WERI-Rb-1 (cell line): ENCODE measurements around the gene TSGA10IP.
A peak's percentile ranks its signal among the peaks of the same experiment; 100 is the strongest.

Experiments
- DNase-seq: peaks from one replicate; pipeline ENCODE4 v3.0.0-alpha.2; 2020
- H3K27ac ChIP-seq: fragments of 250-450 bp; sonication (Bioruptor Pico); 2 replicates; pipeline ENCODE4 v1.5.1; 2020; ENCODE audit warnings: mild to moderate bottlenecking, moderate library complexity
- H3K27me3 ChIP-seq: fragments of 250-450 bp; sonication (Bioruptor Pico); 2 replicates; pipeline ENCODE4 v1.5.1; 2021; ENCODE audit warnings: mild to moderate bottlenecking, low read depth, moderate library complexity; ENCODE audit not compliant: insufficient read depth, severe bottlenecking
- H3K36me3 ChIP-seq: fragments of 250-450 bp; sonication (Bioruptor Pico); 2 replicates; pipeline ENCODE4 v1.5.1; 2020; ENCODE audit warnings: mild to moderate bottlenecking, moderate library complexity
- H3K4me3 ChIP-seq: 2 replicates; pipeline ENCODE4 v1.5.1; 2011; ENCODE audit warnings: low read depth, mild to moderate bottlenecking, control low read depth, low read length
- H3K9me3 ChIP-seq: fragments of 250-450 bp; sonication (Bioruptor Pico); 2 replicates; pipeline ENCODE4 v1.5.1; 2021; ENCODE audit warnings: mild to moderate bottlenecking, moderate library complexity; ENCODE audit not compliant: severe bottlenecking
- CTCF ChIP-seq: IDR thresholded peaks from 2 replicates; pipeline ENCODE4 v1.5.1; 2011; ENCODE audit warnings: low read depth, mild to moderate bottlenecking, control low read depth, inconsistent platforms, low read length

The TSGA10IP gene

GRCh38 chr11:66006134-66006890, 61.0 kb downstream of the TSGA10IP start:
- no peak for DNase-seq
- H3K9me3 ChIP-seq = no peaks in the 10 kb centered on the region
- no peak overlapping the region for H3K4me3 ChIP-seq
- H3K27ac ChIP-seq = peak overlapping the region; percentile 71
- TF ChIP-seq CTCF = no peak
- H3K36me3 ChIP-seq = peaks cover 22% of the 10 kb centered on the region
- H3K27me3 ChIP-seq = no peaks in the 10 kb centered on the region

- Histone ChIP-seq H3K27ac (peak overlapping the region; percentile 71), H3K36me3 (peaks cover 22% of the 10 kb centered on the region), H3K9me3 (no peaks in the 10 kb centered on the region), H3K4me3 (peak overlapping the region; percentile 22; the same call in 1 of the 2 replicates), H3K27me3 (no peaks in the 10 kb centered on the region)
- no peak for DNase-seq
- no peak for TF ChIP-seq CTCF
These were observed 61.6 kb downstream of the TSGA10IP start for GRCh38 chr11:66006891-66007176.

DNA sequence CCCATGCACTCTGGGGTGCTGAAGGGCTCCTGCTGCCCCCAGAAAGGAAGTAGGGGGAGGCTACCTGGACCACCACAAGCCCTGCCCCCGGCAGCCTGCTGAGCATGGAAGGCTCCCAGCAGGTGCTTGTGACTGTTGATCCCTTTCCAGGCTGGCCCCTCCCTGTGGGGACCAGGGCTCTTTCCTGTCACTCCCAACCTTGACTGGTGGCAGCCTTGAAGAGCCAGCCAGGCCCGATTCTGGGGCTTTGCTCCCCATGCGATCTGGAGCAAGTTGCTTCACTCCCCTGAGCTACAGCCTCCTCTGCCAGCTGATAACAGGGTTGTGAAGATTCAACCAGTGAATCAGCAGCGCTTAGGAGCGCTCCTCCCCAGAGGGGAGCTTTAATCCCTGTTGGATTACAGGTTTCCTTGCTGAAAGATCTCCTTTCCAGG, 61.9 kb downstream of the TSGA10IP start:
- Histone ChIP-seq H3K27me3 (no peaks in the 10 kb centered on the region), H3K9me3 (no peaks in the 10 kb centered on the region), H3K36me3 (peaks cover 22% of the 10 kb centered on the region), H3K27ac (peak overlapping the region; percentile 71), H3K4me3 (peak overlapping the region; percentile 22; the same call in 1 of the 2 replicates)
- no peak for TF ChIP-seq CTCF
- DNase-seq = peak; percentile 81

DNA sequence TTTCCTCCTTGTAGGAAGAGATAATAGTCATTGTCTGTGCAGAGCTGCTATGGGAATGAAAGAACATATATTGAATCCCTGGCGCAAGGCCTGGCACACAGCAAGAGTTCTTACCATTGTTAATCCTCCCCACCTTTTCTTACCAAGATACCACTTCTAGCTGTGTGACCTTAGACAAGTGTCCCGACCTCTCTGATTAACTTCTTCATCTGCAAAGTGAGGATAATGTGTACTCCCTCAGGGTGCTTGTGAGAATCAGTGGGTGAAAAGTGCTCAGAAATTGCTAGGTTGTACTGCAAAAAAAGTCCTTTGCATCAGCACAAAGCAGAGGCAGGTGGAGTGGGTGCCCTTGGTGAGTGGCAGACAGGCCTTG, 62.8 kb downstream of the TSGA10IP start:
- Histone ChIP-seq H3K36me3 (peaks cover 22% of the 10 kb centered on the region), H3K27ac (peak overlapping the region; percentile 71), H3K4me3 (no peak overlapping the region), H3K27me3 (no peaks in the 10 kb centered on the region), H3K9me3 (no peaks in the 10 kb centered on the region)
- DNase-seq = no peak
- TF ChIP-seq CTCF = no peak

DNA sequence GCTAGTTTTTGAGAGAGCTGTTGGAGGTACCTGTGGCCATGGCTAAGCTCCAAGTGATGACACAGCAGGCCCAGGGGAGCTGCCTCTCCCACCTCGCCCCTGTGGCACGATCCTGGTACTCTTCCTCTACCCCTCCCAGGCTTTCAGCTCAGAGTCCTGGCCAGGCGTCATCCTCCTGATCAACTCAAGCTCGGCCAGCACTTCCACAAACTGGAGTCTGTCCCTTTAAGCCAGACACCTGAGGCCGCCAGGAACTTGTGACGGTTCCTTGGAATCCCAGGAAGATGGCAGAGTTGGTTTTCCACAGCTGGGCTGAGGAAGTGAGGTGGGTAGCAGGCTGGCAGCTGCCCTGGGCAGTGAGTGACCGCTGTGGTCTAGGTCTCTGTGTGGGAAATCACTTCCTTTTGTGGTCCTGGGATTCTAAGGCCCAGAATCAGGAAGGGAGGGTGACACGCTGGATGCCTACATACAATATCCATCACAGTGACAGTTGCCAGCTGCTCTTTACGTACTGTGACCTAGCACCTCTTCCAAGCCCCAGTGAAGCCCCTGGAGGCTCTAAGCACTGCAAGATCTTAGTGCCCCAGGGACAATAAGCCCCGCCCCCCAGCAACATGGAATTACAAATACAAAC, 63.3 kb downstream of the TSGA10IP start:
- no peaks in the 10 kb centered on the region for H3K9me3 ChIP-seq
- peak overlapping the region; percentile 26 for H3K27ac ChIP-seq
- no peak for TF ChIP-seq CTCF
- DNase-seq = peak; percentile 61
- H3K4me3 ChIP-seq = no peak overlapping the region
- no peaks in the 10 kb centered on the region for H3K27me3 ChIP-seq
- H3K36me3 ChIP-seq = peaks cover 19% of the 10 kb centered on the region
